Large intestine (tissue), 12 donors: ENCODE measurements around the gene OXA1L. TPM values are rescaled to one million over a fixed set of nuclear protein-coding genes. Genes with fewer than 3 reads are reported as not detected.
A peak's percentile ranks its signal among the peaks of the same experiment; 100 is the strongest.
"Not testable (repeated sequence)": the region's sequence is repeated elsewhere in the genome, so short reads cannot be mapped to it uniquely, and the experiment has no call there.

ENCODE experiments used
- DNase-seq, 2 donors: peaks; one replicate each; pipeline versions ENCODE4 v3.0.0 to v3.0.0-alpha.2; 2013
- H3K27ac ChIP-seq: one replicate; pipeline ENCODE4 v1.5.1; 2013; ENCODE audit warnings: low read length
- H3K27me3 ChIP-seq: 2 replicates; pipeline ENCODE4 v1.6.1; 2013; ENCODE audit warnings: low read length; ENCODE audit not compliant: control insufficient read depth, insufficient read depth
- H3K36me3 ChIP-seq: 2 replicates; pipeline ENCODE4 v1.6.1; 2013; ENCODE audit warnings: low read length; ENCODE audit not compliant: control insufficient read depth, insufficient read depth
- H3K4me1 ChIP-seq: one replicate; pipeline ENCODE4 v1.6.1; 2013; ENCODE audit warnings: low read length; ENCODE audit not compliant: control insufficient read depth, insufficient read depth
- H3K4me3 ChIP-seq: one replicate; pipeline ENCODE4 v1.5.1; 2013; ENCODE audit warnings: low read length
- H3K9me3 ChIP-seq: one replicate; pipeline ENCODE4 v1.6.1; 2013; ENCODE audit warnings: mild to moderate bottlenecking, low read depth, low read length, moderate library complexity; ENCODE audit not compliant: control insufficient read depth
- WGBS: methylation state at CpG from one replicate; pipeline ENCODE4 v1.1.5; 2013; ENCODE audit warnings: low lambda C conversion rate; ENCODE audit not compliant: insufficient coverage; 5-methylcytosine and 5-hydroxymethylcytosine counted together
- long read RNA-seq, 11 donors: transcript quantifications; one replicate each; lab custom pipeline, GENCODE V29; 2026
- polyA plus RNA-seq: library from polyadenylated mRNA; unstranded; fragments of 120-200 nt; gene quantifications from one replicate; pipeline ENCODE4 v1.2.1, GENCODE V29; 2013

OXA1L gene
- 123 TPM for polyA plus RNA-seq
- long read RNA-seq, donor 1, transcript OXA1L-201 (10 exons, 1,719 nt): major isoform, 24 of 429 reads
- long read RNA-seq, donor 1, partial matches to known transcripts: 294 of 429 reads
- long read RNA-seq, donor 1, other reads (novel, unspliced or antisense): 109 of 429 reads
- long read RNA-seq, donor 2, transcript OXA1L-208 (3 exons, 1,224 nt): minor isoform, 8 of 1,164 reads
- long read RNA-seq, donor 2, transcript OXA1L-201 (10 exons, 1,719 nt): major isoform, 29 of 1,164 reads
- long read RNA-seq, donor 2, partial matches to known transcripts: 565 of 1,164 reads
- long read RNA-seq, donor 2, other reads (novel, unspliced or antisense): 561 of 1,164 reads
- long read RNA-seq, donor 3: 0 reads
- long read RNA-seq, donor 4, partial matches to known transcripts: 16 of 20 reads
- long read RNA-seq, donor 4, other reads (novel, unspliced or antisense): 0 of 20 reads
- long read RNA-seq, donor 5, transcript OXA1L-201 (10 exons, 1,719 nt): major isoform, 21 of 27 reads
- long read RNA-seq, donor 5, partial matches to known transcripts: 6 of 27 reads
- long read RNA-seq, donor 5, other reads (novel, unspliced or antisense): 0 of 27 reads
- long read RNA-seq, donor 6, transcript OXA1L-201 (10 exons, 1,719 nt): major isoform, 29 of 700 reads
- long read RNA-seq, donor 6, transcript OXA1L-208 (3 exons, 1,224 nt): minor isoform, 5 of 700 reads
- long read RNA-seq, donor 6, partial matches to known transcripts: 430 of 700 reads
- long read RNA-seq, donor 6, other reads (novel, unspliced or antisense): 234 of 700 reads
- long read RNA-seq, donor 7, transcript OXA1L-201 (10 exons, 1,719 nt): major isoform, 16 of 26 reads
- long read RNA-seq, donor 7, partial matches to known transcripts: 10 of 26 reads
- long read RNA-seq, donor 7, other reads (novel, unspliced or antisense): 0 of 26 reads
- long read RNA-seq, donor 8, transcript OXA1L-201 (10 exons, 1,719 nt): major isoform, 49 of 95 reads
- long read RNA-seq, donor 8, partial matches to known transcripts: 44 of 95 reads
- long read RNA-seq, donor 8, other reads (novel, unspliced or antisense): 0 of 95 reads
- long read RNA-seq, donor 9, transcript OXA1L-201 (10 exons, 1,719 nt): major isoform, 33 of 585 reads
- long read RNA-seq, donor 9, partial matches to known transcripts: 333 of 585 reads
- long read RNA-seq, donor 9, other reads (novel, unspliced or antisense): 218 of 585 reads
- long read RNA-seq, donor 10, transcript OXA1L-201 (10 exons, 1,719 nt): major isoform, 34 of 1,399 reads
- long read RNA-seq, donor 10, partial matches to known transcripts: 1,266 of 1,399 reads
- long read RNA-seq, donor 10, other reads (novel, unspliced or antisense): 96 of 1,399 reads
- long read RNA-seq, donor 11, transcript OXA1L-201 (10 exons, 1,719 nt): major isoform, 26 of 45 reads
- long read RNA-seq, donor 11, partial matches to known transcripts: 18 of 45 reads
- long read RNA-seq, donor 11, other reads (novel, unspliced or antisense): 0 of 45 reads

GRCh38 chr14:22766457-22767322 lies at the start of gene OXA1L:
TSS of gene OXA1L (plus strand) at chr14:22766688. CDS start at chr14:22766702, 14 bp downstream.
- H3K27me3 ChIP-seq: no peaks in the 10 kb centered on the region
- H3K9me3 ChIP-seq: peaks cover 4% of the 10 kb centered on the region
- H3K4me3 ChIP-seq: peak within 1 kb of the TSS; percentile 93
- peaks cover 2% of the 10 kb centered on the region for H3K4me1 ChIP-seq
- H3K27ac ChIP-seq: peak within 1 kb of the TSS; percentile 73
- WGBS: no CpG with 5 or more reads among the region's 56 CpGs
- peaks cover 39% of the 10 kb centered on the region for H3K36me3 ChIP-seq
- peak; percentile 96 to 97 for DNase-seq

- DNase-seq: no peak
- Histone ChIP-seq H3K27ac (no peak overlapping the region), H3K9me3 (no peaks in the 10 kb centered on the region), H3K27me3 (peaks cover 2% of the 10 kb centered on the region), H3K4me1 (no peaks in the 10 kb centered on the region), H3K4me3 (no peak overlapping the region), H3K36me3 (no peaks in the 10 kb centered on the region)
- WGBS: 100% methylated on average over 3 of the region's 4 CpGs
Measured at GRCh38 chr14:22718091-22718490, 48.4 kb upstream of the OXA1L start.

- no CpG with 5 or more reads among the region's 2 CpGs for WGBS
- Histone ChIP-seq H3K27me3 (peaks cover 8% of the 10 kb centered on the region), H3K27ac (no peak overlapping the region), H3K4me3 (no peak overlapping the region), H3K4me1 (no peaks in the 10 kb centered on the region), H3K9me3 (no peaks in the 10 kb centered on the region), H3K36me3 (no peaks in the 10 kb centered on the region)
- DNase-seq: no peak
Measured at GRCh38 chr14:22721213-22721612, 45.3 kb upstream of the OXA1L start.

DNA sequence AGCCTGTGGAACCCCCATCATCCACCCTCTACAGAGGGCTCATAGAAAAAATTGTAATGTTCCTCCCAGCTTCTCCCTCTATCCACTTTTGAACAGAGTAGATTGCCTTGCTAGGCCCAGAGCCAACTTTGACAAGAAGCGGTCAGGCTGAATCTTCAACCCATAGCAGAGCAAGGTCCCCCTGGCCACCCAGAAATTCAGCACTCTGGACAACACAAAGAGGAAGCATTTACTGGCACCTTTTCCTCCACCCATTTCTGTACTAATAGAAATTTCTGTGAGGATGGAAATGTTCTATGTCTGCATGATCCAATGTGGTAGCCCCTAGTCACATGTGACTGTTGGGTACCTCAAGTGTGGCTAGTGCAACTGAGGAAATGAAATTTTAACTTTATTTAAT lies 42.7 kb upstream of the OXA1L start:
- no peaks in the 10 kb centered on the region for H3K9me3 ChIP-seq
- no peaks in the 10 kb centered on the region for H3K4me1 ChIP-seq
- peaks cover 8% of the 10 kb centered on the region for H3K27me3 ChIP-seq
- no peak overlapping the region for H3K27ac ChIP-seq
- DNase-seq: no peak
- no peak overlapping the region for H3K4me3 ChIP-seq
- H3K36me3 ChIP-seq: no peaks in the 10 kb centered on the region
- no CpG with 5 or more reads among the region's 1 CpG for WGBS

DNA sequence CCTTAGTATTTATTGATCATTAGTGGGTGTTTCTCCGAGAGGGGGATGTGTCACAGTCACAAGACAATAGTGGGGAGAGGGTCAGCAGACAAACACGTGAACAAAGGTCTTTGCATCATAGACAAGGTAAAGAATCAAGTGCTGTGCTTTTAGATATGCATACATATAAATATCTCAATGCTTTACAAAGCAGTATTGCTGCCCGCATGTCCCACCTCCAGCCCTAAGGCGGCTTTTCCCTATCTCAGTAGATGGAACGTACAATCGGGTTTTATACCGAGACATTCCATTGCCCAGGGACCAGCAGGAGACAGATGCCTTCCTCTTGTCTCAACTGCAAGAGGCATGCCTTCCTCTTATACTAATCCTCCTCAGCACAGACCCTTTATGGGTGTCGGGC lies 41.6 kb upstream of the OXA1L start:
- not testable (repeated sequence) for H3K4me3 ChIP-seq, H3K9me3 ChIP-seq, DNase-seq, H3K27me3 ChIP-seq, H3K27ac ChIP-seq, H3K36me3 ChIP-seq, H3K4me1 ChIP-seq
- 20% methylated on average over 1 of the region's 8 CpGs for WGBS

DNA sequence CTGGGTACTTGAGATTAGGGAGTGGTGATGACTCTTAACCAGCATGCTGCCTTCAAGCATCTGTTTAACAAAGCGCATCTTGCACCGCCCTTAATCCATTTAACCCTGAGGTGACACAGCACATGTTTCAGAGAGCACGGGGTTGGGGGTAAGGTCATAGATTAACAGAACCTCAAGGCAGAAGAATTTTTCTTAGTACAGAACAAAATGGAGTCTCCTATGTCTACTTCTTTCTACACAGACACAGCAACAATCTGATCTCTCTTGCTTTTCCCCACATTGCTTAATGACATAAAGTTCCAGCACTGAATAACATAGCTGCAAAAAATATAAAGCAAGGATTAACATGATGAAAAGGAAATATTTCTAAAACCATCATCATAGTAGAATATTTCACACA lies 41.1 kb upstream of the OXA1L start:
- not testable (repeated sequence) for H3K27me3 ChIP-seq, H3K4me3 ChIP-seq, DNase-seq, H3K36me3 ChIP-seq, H3K9me3 ChIP-seq, H3K4me1 ChIP-seq, H3K27ac ChIP-seq
- no CpG with 5 or more reads among the region's 3 CpGs for WGBS

DNA sequence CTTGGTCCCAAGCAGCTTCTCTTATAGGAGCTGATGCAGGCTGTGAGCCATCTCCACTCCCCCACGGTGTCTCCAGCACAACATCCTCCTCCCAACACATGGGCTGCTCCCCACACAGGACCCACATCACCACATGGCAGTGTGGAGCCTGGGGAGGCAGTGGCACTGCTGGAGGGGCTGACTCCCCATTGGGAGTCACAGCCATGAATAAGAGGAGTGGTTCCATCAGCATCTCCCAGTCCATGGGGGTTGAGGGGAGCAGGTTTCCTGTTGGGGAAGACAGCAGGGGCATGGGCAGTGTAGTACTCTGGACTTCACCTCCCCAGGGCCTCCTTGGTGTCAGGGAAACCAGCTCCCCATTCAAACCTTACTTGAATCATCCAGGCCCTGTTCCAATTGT lies 40.5 kb upstream of the OXA1L start:
- no CpG with 5 or more reads among the region's 1 CpG for WGBS
- Histone ChIP-seq H3K4me1 (no peaks in the 10 kb centered on the region), H3K4me3 (no peak overlapping the region), H3K27ac (no peak overlapping the region), H3K9me3 (no peaks in the 10 kb centered on the region), H3K27me3 (peaks cover 8% of the 10 kb centered on the region), H3K36me3 (no peaks in the 10 kb centered on the region)
- no peak for DNase-seq

DNA sequence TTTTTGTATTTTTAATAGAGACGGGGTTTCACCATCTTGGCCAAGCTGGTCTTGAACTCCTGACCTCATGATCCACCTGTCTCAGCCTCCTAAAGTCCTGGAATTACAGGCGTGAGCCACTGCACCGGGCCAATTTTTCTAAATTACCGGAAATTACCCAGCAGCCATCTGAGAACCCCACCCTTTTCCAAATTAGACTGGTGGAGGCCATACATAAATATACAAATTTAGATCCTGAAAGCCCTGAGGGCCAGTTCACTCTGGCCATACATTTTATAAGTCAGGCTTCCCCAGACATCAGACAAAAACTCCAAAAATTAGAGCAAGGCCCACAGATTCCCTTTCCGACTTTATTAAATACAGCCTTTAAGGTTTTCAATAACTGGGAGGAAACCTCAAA lies 34.4 kb upstream of the OXA1L start:
- not testable (repeated sequence) for DNase-seq, H3K27me3 ChIP-seq, H3K27ac ChIP-seq, H3K4me1 ChIP-seq, H3K36me3 ChIP-seq, H3K9me3 ChIP-seq, H3K4me3 ChIP-seq
- no CpG with 5 or more reads among the region's 5 CpGs for WGBS

- Histone ChIP-seq H3K4me1 (no peaks in the 10 kb centered on the region), H3K27me3 (no peaks in the 10 kb centered on the region), H3K9me3 (no peaks in the 10 kb centered on the region), H3K4me3 (no peak overlapping the region), H3K36me3 (no peaks in the 10 kb centered on the region), H3K27ac (no peak overlapping the region)
- no peak for DNase-seq
- no CpG with 5 or more reads among the region's 2 CpGs for WGBS
Measured at GRCh38 chr14:22733829-22734228, 32.7 kb upstream of the OXA1L start.
